Measurements from ENCODE around the gene DDX23.

DNA sequence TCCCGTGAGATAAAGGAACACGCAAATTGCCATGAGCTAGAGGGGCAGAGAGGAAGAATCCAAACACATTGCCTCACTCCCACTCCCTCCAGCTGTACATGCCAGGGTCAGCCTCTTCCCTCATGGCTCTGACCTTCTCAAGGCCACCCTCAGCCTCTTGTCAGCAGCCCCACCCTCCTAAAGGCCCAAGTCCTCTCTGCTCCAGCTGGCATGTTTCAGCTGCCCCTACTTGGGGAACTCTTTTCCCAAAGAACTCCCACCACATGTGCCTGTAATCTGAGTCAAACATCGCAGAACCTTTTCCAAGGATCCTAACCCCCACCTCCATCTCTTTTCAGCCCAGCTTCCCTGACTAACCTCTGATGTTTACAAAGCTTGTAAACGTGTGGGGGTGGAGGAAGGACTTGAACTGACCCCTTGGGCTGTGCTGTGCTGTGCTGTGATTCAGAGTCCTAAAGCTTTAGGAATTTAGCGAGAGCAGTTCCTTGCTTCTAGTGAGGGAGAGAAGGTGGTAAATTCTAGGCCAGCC is 41.0 kb downstream of the DDX23 start:
- TF ChIP-seq, protein P1, sequence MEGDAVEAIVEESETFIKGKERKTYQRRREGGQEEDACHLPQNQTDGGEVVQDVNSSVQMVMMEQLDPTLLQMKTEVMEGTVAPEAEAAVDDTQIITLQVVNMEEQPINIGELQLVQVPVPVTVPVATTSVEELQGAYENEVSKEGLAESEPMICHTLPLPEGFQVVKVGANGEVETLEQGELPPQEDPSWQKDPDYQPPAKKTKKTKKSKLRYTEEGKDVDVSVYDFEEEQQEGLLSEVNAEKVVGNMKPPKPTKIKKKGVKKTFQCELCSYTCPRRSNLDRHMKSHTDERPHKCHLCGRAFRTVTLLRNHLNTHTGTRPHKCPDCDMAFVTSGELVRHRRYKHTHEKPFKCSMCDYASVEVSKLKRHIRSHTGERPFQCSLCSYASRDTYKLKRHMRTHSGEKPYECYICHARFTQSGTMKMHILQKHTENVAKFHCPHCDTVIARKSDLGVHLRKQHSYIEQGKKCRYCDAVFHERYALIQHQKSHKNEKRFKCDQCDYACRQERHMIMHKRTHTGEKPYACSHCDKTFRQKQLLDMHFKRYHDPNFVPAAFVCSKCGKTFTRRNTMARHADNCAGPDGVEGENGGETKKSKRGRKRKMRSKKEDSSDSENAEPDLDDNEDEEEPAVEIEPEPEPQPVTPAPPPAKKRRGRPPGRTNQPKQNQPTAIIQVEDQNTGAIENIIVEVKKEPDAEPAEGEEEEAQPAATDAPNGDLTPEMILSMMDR (IDR thresholded peaks at IDR 0.05), result no peak
- no peak for TF ChIP-seq POLR2AphosphoS5 (IDR thresholded peaks at IDR 0.05)
- no peak for TF ChIP-seq POLR2A (IDR thresholded peaks at IDR 0.05)

Measured in breast epithelium (tissue), 3 donors.